ENCODE data around the gene GPR21. TPM values are rescaled to one million over a fixed set of nuclear protein-coding genes. Genes with fewer than 3 reads are reported as not detected.

The GPR21 gene
- polyA plus RNA-seq, 1 of the 3 experiments (the other 2 are of a cell fraction), result not detected

DNA sequence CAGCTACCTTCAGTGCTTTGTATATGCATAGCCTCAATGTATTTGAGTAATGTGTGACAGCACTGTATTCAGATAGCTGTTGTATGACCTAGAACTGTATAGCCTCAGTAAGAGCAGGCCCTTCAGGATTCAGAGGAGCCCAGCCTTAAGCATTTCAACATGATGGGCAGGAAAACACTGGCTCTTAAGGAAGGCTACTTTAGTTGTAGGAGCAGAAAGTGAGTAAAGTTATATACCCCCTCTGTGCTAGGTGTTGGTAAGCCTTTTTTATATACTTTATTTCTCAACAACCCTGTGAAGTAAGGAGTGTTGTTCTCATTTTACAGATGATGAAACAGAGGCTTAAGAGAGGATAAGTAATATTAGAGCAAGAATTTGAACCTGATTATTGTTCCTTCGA lies 1.5 kb upstream of the GPR21 start:
- Histone ChIP-seq H4K20me1 (ENCODE audit: insufficient read depth) (no peaks in the 10 kb centered on the region), H3K9ac (no peak overlapping the region), H3K4me2 (no peak overlapping the region), H3K9me2 (no peaks in the 10 kb centered on the region), H3K27ac (ENCODE audit: low read depth in 2 of 2, low read length in 1 of 2) (peak overlapping the region in 1 of 2 experiments; percentile 48; a peak in 2 of 4 replicates), H2AFZ (ENCODE audit: low read depth) (no peak overlapping the region), H3K36me3 (replicated peaks in 1 of 2; ENCODE audit: control insufficient read depth in 1 of 2, insufficient read depth in 2 of 2, low read length in 1 of 2) (peaks cover 31 to 41% of the 10 kb centered on the region in 2 experiments), H3K27me3 (ENCODE audit: insufficient read depth) (no peaks in the 10 kb centered on the region), H3K4me3 (ENCODE audit: low read depth in 2 of 2, low read length in 1 of 2) (no peak overlapping the region), H3F3A (replicated peaks; ENCODE audit: insufficient read depth) (peaks cover 5% of the 10 kb centered on the region), H3K4me1 (ENCODE audit: control insufficient read depth in 1 of 2, insufficient read depth in 2 of 2, low read depth in 1 of 2, low read length in 1 of 2) (peaks cover 0 to 7% of the 10 kb centered on the region in 2 experiments; a peak in 3 of 4 replicates), H3K79me2 (ENCODE audit: insufficient read depth) (no peaks in the 10 kb centered on the region), H3K9me3 (no peaks in the 10 kb centered on the region)
- TF ChIP-seq FOXJ3 (CRISPR knock-in tag; IDR thresholded peaks at IDR 0.05) (no peak), ELF1 (IDR thresholded peaks at IDR 0.05) (no peak), POLR2AphosphoS5 (IDR thresholded peaks at IDR 0.05; ENCODE audit: low read depth, low read length) (no peak), EP300 (IDR thresholded peaks at IDR 0.05; ENCODE audit: borderline replicate concordance in 1 of 2, low read depth in 1 of 2, low read length in 1 of 2) (no peak), TCF12 (IDR thresholded peaks at IDR 0.05) (no peak), MXI1 (IDR thresholded peaks at IDR 0.05; ENCODE audit: low read depth, low read length) (no peak), NFIC (IDR thresholded peaks at IDR 0.05; ENCODE audit: borderline replicate concordance) (no peak), RCOR1 (IDR thresholded peaks at IDR 0.05; ENCODE audit: low read length) (no peak), TEAD4 (IDR thresholded peaks at IDR 0.05; ENCODE audit: borderline replicate concordance, insufficient read depth) (no peak), FOSL2 (IDR thresholded peaks at IDR 0.05; ENCODE audit: borderline replicate concordance, low read depth) (no peak), EZH2phosphoT487 (IDR thresholded peaks at IDR 0.05; ENCODE audit: borderline replicate concordance, low read depth) (no peak), MEF2A (IDR thresholded peaks at IDR 0.05; ENCODE audit: borderline replicate concordance, low read depth) (no peak), NRF1 (IDR thresholded peaks at IDR 0.05; ENCODE audit: low read depth, low read length) (no peak), CHD2 (IDR thresholded peaks at IDR 0.05; ENCODE audit: low read length, partially characterized antibody) (no peak)
- TF ChIP-seq, protein P1, sequence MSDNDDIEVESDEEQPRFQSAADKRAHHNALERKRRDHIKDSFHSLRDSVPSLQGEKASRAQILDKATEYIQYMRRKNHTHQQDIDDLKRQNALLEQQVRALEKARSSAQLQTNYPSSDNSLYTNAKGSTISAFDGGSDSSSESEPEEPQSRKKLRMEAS (IDR thresholded peaks at IDR 0.05; ENCODE audit: low read depth), result no peak
- TF ChIP-seq, protein P2, sequence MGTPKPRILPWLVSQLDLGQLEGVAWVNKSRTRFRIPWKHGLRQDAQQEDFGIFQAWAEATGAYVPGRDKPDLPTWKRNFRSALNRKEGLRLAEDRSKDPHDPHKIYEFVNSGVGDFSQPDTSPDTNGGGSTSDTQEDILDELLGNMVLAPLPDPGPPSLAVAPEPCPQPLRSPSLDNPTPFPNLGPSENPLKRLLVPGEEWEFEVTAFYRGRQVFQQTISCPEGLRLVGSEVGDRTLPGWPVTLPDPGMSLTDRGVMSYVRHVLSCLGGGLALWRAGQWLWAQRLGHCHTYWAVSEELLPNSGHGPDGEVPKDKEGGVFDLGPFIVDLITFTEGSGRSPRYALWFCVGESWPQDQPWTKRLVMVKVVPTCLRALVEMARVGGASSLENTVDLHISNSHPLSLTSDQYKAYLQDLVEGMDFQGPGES (IDR thresholded peaks at IDR 0.05; ENCODE audit: low read depth, low read length), result no peak
- TF ChIP-seq, protein P3, sequence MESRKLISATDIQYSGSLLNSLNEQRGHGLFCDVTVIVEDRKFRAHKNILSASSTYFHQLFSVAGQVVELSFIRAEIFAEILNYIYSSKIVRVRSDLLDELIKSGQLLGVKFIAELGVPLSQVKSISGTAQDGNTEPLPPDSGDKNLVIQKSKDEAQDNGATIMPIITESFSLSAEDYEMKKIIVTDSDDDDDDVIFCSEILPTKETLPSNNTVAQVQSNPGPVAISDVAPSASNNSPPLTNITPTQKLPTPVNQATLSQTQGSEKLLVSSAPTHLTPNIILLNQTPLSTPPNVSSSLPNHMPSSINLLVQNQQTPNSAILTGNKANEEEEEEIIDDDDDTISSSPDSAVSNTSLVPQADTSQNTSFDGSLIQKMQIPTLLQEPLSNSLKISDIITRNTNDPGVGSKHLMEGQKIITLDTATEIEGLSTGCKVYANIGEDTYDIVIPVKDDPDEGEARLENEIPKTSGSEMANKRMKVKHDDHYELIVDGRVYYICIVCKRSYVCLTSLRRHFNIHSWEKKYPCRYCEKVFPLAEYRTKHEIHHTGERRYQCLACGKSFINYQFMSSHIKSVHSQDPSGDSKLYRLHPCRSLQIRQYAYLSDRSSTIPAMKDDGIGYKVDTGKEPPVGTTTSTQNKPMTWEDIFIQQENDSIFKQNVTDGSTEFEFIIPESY (IDR thresholded peaks at IDR 0.05; ENCODE audit: borderline replicate concordance, low read depth), result no peak
- TF ChIP-seq, protein P4, sequence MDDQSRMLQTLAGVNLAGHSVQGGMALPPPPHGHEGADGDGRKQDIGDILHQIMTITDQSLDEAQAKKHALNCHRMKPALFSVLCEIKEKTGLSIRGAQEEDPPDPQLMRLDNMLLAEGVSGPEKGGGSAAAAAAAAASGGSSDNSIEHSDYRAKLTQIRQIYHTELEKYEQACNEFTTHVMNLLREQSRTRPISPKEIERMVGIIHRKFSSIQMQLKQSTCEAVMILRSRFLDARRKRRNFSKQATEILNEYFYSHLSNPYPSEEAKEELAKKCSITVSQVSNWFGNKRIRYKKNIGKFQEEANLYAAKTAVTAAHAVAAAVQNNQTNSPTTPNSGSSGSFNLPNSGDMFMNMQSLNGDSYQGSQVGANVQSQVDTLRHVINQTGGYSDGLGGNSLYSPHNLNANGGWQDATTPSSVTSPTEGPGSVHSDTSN (IDR thresholded peaks at IDR 0.05), result no peak
- ChIA-PET CTCF (interaction anchor here (0.5 kb wide), 1 partner anchor 322 kb away, joined by 4 read pairs; no protein-coding TSS in a partner anchor), POLR2A (no interaction called here)
- 93% methylated on average over 1 of the region's 1 CpG for WGBS (ENCODE audit: low lambda C conversion rate)
- DNase-seq, result no peak
